Neutrophil (primary cell): ENCODE data around the gene TXNDC12.
"Not testable (repeated sequence)": the region's sequence is repeated elsewhere in the genome, so short reads cannot be mapped to it uniquely, and the experiment has no call there.

Source experiments
- H3K27ac ChIP-seq: fragments of 200-600 bp; sonication (generic); 2 replicates; pipeline ENCODE4 v1.5.1; 2016; ENCODE audit warnings: mild to moderate bottlenecking, moderate library complexity
- H3K27me3 ChIP-seq: fragments of 200-600 bp; sonication (generic); 2 replicates; pipeline ENCODE4 v1.6.0; 2016; ENCODE audit warnings: mild to moderate bottlenecking
- H3K36me3 ChIP-seq: fragments of 200-600 bp; sonication (generic); 2 replicates; pipeline ENCODE4 v1.5.1; 2017
- H3K4me1 ChIP-seq, 2 experiments: fragments of 200-600 bp in 1 of 2; sonication (generic) in 1 of 2; 1 replicate in 1 of 2; 2 replicates in 1 of 2; pipeline versions ENCODE4 v1.5.1 to v1.6.1; 2013 to 2016; ENCODE audit warnings: low read depth in 1 of 2, low read length in 1 of 2, mild to moderate bottlenecking in 1 of 2, moderate library complexity in 1 of 2; ENCODE audit not compliant: control insufficient read depth in 1 of 2, insufficient read depth in 1 of 2
- H3K4me3 ChIP-seq, 2 experiments: fragments of 200-600 bp in 1 of 2; sonication (generic) in 1 of 2; 1 replicate in 1 of 2; 2 replicates in 1 of 2; pipeline ENCODE4 v1.5.1; 2013 to 2016; ENCODE audit warnings: low read depth in 1 of 2, low read length in 1 of 2, mild to moderate bottlenecking in 1 of 2, moderate library complexity in 1 of 2
- H3K9me3 ChIP-seq: fragments of 200-600 bp; sonication (generic); 2 replicates; pipeline ENCODE4 v1.5.1; 2016
- TF ChIP-seq, protein P1 (sequence below): fragments of 200-600 bp; sonication (generic); IDR thresholded peaks from 2 replicates; pipeline ENCODE4 v1.5.1; 2016; ENCODE audit warnings: antibody characterized with exemption

TXNDC12 gene

DNA sequence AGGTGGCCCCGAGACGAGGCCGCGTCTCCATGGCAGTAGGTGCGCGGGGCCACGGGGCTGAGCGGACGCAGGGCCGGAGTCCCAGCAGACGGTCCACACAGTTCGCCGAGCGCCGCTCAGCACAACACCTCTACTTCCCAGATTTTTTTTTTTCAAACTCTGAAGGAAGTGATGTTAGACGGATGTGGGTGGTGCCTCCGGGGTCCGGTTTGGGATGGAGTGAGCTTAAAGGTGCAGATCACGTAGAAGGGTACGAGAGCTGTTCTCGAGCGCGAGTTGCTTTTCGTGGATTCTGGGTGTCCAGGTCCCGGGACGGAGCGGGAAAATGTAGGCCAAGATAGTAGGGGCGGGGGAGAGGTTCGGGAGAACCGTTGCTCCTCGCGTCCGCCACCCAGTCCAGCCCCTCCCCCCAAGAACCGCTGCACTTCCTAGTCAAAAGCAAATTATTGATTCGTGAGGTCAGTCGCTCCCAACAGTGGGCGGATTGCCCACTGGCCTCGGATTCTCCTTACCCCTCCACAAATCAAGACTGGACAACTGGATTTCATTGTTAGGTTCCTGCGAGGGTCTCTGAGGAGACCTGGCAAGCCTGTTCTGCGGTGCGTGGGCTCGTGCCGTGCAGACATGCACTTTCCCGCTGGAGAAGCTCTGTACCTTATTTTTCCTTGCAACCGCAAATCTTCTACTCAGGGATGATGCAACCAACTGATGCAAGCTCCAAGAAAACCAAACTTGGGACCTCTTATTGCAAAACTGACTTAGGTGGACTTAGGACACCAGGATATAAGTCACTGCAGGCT, at the start of gene TXNDC12:
TXNDC12 (minus strand) TSS at position 126 of the 800 bp plus-strand sequence; CDS start at position 31, 95 bp downstream.
- TF ChIP-seq, protein P1, sequence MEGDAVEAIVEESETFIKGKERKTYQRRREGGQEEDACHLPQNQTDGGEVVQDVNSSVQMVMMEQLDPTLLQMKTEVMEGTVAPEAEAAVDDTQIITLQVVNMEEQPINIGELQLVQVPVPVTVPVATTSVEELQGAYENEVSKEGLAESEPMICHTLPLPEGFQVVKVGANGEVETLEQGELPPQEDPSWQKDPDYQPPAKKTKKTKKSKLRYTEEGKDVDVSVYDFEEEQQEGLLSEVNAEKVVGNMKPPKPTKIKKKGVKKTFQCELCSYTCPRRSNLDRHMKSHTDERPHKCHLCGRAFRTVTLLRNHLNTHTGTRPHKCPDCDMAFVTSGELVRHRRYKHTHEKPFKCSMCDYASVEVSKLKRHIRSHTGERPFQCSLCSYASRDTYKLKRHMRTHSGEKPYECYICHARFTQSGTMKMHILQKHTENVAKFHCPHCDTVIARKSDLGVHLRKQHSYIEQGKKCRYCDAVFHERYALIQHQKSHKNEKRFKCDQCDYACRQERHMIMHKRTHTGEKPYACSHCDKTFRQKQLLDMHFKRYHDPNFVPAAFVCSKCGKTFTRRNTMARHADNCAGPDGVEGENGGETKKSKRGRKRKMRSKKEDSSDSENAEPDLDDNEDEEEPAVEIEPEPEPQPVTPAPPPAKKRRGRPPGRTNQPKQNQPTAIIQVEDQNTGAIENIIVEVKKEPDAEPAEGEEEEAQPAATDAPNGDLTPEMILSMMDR: no peak
- peak within 1 kb of the TSS; percentile 88 for H3K27ac ChIP-seq

DNA sequence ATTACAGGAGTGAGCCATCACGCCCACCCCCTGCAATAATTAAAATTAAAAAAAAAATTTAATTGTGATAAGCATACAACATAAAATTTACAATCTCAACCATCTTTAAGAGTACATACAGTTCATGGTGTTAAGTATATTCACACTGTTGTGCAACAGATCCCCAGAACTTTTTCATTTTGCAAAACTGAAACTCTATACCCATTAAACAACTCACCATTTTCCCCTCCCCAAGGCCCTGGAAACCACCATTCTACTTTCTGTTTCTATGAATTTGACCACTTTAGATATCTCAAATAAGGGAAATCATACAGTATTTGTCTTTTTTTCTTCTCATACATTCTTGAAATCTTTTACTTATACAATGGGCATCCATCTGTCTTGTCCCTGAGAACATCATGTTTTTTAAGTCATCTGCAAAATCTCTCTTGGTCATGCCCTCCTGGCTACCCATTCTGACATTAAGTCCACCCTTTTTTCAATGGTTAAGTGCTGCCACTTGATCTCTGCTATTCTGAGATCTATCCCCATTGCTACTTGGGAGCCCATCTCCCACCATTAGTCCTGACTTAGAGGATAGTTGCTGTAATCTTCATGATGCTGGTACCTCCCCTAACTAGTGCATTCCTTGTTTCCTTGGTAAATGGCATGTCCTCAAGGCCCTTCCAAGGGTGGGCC, 47.5 kb upstream of the TXNDC12 start:
- no peaks in the 10 kb centered on the region for H3K27me3 ChIP-seq
- H3K27ac ChIP-seq: no peak overlapping the region
- no peaks in the 10 kb centered on the region for H3K4me1 ChIP-seq
- H3K36me3 ChIP-seq: no peaks in the 10 kb centered on the region
- TF ChIP-seq, protein P1: no peak
- H3K9me3 ChIP-seq: no peaks in the 10 kb centered on the region
- no peak overlapping the region for H3K4me3 ChIP-seq

More for the DNA sequence above, at the start of gene TXNDC12:
- Histone ChIP-seq H3K9me3 (no peaks in the 10 kb centered on the region), H3K27me3 (no peaks in the 10 kb centered on the region), H3K4me3 (peak within 1 kb of the TSS; percentile 91 to 98), H3K4me1 (peaks cover 26 to 36% of the 10 kb centered on the region in 2 experiments), H3K36me3 (peaks cover 19% of the 10 kb centered on the region)

DNA sequence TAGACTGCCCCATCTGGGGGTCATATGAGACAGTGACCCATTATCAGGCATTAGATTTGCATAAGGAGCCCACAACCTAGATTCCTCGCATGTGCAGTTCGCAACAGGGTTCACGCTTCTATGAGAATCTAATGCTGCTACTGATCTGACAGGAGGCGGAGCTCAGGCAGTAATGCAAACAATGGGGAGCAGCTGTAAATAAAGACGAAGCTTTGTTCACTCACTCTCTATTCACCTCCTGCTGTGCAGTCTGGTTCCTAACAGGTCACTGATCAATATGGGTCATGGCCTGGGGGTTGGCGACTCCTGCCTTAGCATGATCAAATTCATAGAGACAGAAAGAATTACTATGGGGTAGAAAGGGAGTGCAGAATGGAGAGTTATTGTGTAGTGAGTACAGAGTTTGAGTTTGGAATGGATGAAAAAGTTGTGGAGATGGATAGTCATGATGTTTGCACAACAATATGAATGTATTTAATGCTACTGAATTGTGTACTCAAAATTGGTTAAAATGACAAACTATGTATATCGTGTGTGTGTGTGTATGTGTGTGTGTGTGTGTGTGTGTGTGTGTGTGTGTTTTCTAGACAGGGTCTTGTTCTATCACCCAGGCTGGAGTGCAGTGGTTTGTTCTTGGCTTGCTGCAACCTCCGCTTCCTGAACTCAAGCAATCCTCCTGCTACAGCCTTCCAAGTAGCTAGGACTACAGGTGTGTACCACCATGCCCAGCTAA, 43.3 kb upstream of the TXNDC12 start:
- no peaks in the 10 kb centered on the region for H3K36me3 ChIP-seq
- no peaks in the 10 kb centered on the region for H3K27me3 ChIP-seq
- H3K9me3 ChIP-seq: no peaks in the 10 kb centered on the region
- H3K4me3 ChIP-seq: no peak overlapping the region
- peaks cover 0 to 10% of the 10 kb centered on the region in 2 experiments for H3K4me1 ChIP-seq
- TF ChIP-seq, protein P1: no peak
- H3K27ac ChIP-seq: no peak overlapping the region

DNA sequence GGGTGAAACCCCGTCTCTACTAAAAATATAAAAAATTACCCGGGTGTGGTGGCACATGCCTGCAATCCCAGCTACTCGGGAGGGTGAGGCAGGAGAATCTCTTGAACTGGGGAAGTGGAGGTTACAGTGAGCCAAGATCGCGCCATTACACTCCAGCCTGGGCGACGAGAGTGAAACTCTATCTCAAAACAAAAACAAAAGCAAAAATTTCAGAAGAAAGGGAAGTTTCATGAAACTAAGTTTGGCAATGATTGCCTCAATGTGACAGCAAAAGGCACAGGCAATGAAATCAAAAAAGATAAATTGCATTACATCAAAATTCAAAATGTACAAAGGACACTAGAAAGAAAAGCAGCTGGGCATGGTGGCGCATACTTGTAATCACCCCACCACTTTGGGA, 41.2 kb upstream of the TXNDC12 start:
- TF ChIP-seq, protein P1: no peak
- Histone ChIP-seq H3K27ac (peak overlapping the region; percentile 33), H3K36me3 (no peaks in the 10 kb centered on the region), H3K27me3 (no peaks in the 10 kb centered on the region), H3K9me3 (no peaks in the 10 kb centered on the region), H3K4me3 (no peak overlapping the region), H3K4me1 (peaks cover 0 to 10% of the 10 kb centered on the region in 2 experiments)

DNA sequence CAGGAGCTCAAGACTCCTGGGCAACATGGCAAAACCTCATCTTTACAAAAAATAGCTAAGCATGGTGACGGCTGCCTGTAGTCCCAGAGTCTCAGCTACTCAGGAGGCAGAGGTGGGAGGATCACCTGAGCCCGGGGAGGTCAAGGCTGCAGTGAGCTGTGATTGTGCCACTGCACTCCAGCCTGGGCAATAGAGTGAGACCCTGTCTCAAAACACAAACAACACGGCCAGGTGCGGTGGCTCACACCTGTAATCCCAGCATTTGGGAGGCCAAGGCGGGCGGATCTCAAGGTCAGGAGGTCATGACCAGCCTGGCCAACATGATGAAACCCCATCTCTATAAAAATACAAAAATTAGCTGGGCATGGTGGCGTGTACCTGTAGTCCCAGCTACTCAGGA, 39.3 kb upstream of the TXNDC12 start:
- H3K36me3 ChIP-seq, H3K4me1 ChIP-seq, H3K27me3 ChIP-seq, H3K4me3 ChIP-seq, H3K27ac ChIP-seq, H3K9me3 ChIP-seq: not testable (repeated sequence)

DNA sequence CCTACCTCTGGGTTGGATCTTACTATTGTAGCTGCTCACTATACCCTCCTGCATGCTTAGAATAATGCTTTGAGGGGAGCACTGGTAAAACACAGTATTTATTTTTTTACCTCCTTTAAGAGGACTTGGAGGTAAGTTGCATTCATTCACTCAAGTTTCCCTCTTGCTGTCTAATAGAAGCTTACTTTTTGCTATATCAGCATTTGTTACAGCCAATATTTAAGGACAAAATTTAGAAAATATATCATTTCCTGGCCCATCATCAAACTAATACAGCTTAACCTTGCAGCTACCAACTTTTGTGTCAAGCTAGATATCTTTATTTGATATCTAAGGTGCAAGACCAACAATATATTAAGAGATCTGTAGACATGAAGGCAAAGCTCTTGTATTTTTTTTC, 32.9 kb upstream of the TXNDC12 start:
- not testable (repeated sequence) for H3K4me3 ChIP-seq, H3K27me3 ChIP-seq, H3K9me3 ChIP-seq, H3K4me1 ChIP-seq, H3K27ac ChIP-seq
- H3K36me3 ChIP-seq: peaks cover 47% of the 10 kb centered on the region
